MM.1S (cell line): ENCODE results near the gene SCRN2.

Source experiments
- CTCF ChIP-seq: fragments of 300-600 bp; sonication (generic); IDR thresholded peaks from 2 replicates; pipeline ENCODE4 v1.5.1; 2016; ENCODE audit warnings: antibody characterized with exemption, low read length, mixed read lengths
- EZH2 ChIP-seq: fragments of 300-600 bp; sonication (generic); optimal IDR thresholded peaks from 2 replicates; pipeline ENCODE3; 2017; ENCODE audit warnings: low read depth, mild to moderate bottlenecking, antibody characterized with exemption, low read length, mixed read lengths
- EZH2phosphoT487 ChIP-seq: fragments of 300-600 bp; sonication (generic); IDR thresholded peaks from 2 replicates; pipeline ENCODE4 v1.6.1; 2018; ENCODE audit warnings: antibody characterized with exemption, low read length

GRCh38 chr17:47811709-47812108, 29.4 kb downstream of the SCRN2 start:
- TF ChIP-seq CTCF: no peak
- TF ChIP-seq EZH2: no peak
- no peak for TF ChIP-seq EZH2phosphoT487
